Omental fat pad (tissue), 4 donors: ENCODE data around the gene CD58. TPM values are rescaled to one million over a fixed set of nuclear protein-coding genes. Genes with fewer than 3 reads are reported as not detected.
A peak's percentile ranks its signal among the peaks of the same experiment; 100 is the strongest.

Experiments
- ATAC-seq: fragments of 150-250 bp; one replicate; pipeline ENCODE4 v1.9.1; 2016; ENCODE audit warnings: mild to moderate bottlenecking, moderate library complexity; ENCODE audit not compliant: low FRiP score
- DNase-seq: peaks from one replicate; pipeline ENCODE4 v3.0.0-alpha.2; 2019; ENCODE audit warnings: low spot score
- total RNA-seq, 4 donors: library from RNA; depleted of rRNA; stranded (reverse); fragments of >200 nt; gene quantifications; one replicate each; pipeline ENCODE4 v1.1.0, GENCODE V29; 2016
- TF ChIP-seq, protein P1 (sequence below), 3 donors: fragments of 450-650 bp; IDR thresholded peaks; one replicate each; pipeline ENCODE4 v1.5.1; 2016 to 2017; ENCODE audit warnings: antibody characterized with exemption in 3 of 3, mild to moderate bottlenecking in 3 of 3, moderate library complexity in 2 of 3

CD58 gene
- total RNA-seq, 4 donors from 2014 or later: 23.8 to 53.4 (median 27.1) TPM

- peak; percentile 71 for ATAC-seq
- TF ChIP-seq, protein P1, sequence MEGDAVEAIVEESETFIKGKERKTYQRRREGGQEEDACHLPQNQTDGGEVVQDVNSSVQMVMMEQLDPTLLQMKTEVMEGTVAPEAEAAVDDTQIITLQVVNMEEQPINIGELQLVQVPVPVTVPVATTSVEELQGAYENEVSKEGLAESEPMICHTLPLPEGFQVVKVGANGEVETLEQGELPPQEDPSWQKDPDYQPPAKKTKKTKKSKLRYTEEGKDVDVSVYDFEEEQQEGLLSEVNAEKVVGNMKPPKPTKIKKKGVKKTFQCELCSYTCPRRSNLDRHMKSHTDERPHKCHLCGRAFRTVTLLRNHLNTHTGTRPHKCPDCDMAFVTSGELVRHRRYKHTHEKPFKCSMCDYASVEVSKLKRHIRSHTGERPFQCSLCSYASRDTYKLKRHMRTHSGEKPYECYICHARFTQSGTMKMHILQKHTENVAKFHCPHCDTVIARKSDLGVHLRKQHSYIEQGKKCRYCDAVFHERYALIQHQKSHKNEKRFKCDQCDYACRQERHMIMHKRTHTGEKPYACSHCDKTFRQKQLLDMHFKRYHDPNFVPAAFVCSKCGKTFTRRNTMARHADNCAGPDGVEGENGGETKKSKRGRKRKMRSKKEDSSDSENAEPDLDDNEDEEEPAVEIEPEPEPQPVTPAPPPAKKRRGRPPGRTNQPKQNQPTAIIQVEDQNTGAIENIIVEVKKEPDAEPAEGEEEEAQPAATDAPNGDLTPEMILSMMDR (IDR thresholded peaks at IDR 0.05): no peak
- no peak for DNase-seq
Measured at GRCh38 chr1:116508984-116509980, 61.5 kb downstream of the CD58 start.

DNA sequence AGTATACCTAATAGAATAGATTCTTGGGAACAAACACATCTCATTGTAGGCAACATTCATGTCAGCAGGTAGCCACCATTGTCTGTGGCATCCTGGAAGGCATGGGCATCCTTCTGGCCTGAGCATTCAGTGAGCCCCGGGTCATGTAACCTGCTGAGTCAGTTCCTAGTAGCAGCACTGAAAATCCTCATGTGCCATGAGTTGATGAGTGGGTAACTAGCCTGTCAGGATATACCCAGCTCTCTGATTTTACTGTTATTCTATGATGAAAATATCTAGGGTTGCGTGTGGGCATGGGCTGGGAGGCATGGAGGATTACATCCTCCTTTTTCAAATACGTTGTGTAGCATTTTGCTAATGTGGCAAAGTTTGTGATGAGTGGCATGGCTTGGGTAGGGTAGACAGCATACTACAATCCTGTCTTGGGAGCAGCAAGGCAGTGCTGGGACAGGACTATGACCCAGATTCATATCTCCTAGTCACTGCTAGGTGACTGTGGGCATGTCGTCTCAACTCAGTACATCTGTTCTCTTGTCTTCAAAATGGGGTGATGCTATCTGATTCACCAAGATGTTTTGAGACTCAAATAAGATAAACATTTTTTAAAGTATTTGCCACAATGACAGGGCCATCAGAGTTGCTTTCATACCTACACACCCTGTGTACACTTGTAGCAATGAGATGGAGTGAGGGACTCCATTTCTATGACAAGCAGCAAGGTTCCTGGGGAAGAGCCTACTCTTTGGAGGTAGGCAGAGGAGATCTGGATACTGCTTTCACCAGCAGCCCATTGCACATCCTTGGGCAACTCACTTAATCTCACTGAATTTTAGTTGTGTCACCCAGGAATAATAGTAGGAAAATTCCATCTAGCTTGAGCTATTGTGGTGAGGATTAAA is 62.5 kb downstream of the CD58 start:
- DNase-seq (no peak), ATAC-seq (no peak)
- TF ChIP-seq, protein P1 (IDR thresholded peaks at IDR 0.05): no peak

- ATAC-seq: no peak
- DNase-seq: no peak
Measured at GRCh38 chr1:116507631-116508030, 63.2 kb downstream of the CD58 start.

DNA sequence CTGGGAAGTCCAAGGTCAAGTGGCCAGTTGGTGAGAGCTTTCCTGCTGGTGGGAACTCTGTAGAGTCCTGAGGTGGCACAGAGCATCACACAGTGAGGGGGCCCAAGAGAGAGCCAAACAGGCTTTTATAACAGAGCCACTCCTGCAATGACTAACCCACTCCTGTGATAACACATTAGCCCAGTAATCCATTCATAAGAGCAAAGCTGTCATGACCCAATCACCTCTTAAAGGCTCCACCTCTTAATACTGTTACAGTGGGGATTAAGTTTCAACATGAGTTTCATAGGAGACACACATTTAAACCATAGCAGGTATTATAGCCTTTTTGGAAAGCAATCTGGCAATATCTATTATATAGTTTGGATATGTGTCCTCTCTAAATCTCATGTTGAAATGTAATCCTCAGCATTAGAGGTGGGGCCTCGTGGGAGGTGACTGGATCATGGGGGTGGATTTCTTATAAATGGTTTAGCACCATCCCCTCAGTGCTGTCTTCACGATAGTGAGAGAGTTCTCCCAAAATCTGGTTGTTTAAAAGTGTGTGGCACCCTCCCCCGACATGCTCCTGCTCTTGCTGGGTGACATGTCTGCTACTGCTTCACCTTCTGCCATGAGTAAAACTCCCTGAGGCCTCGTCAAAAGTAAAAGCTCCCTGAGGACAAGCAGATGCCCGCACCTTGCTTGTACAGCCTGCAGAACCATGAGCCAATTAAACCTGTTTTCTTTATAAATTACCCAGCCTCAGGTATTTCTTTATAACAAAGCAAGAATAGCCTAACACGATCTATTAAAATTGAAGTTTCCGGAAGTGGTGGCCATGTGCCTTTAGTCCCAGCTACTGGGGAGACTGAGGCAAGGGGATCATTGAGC is 64.5 kb downstream of the CD58 start:
- ATAC-seq (no peak), DNase-seq (no peak)
- TF ChIP-seq, protein P1 (IDR thresholded peaks at IDR 0.05): no peak

More at GRCh38 chr1:116507631-116508030, 63.2 kb downstream of the CD58 start:
- TF ChIP-seq, protein P1 (IDR thresholded peaks at IDR 0.05): no peak

- peak; percentile 34 for ATAC-seq
- TF ChIP-seq, protein P1 (IDR thresholded peaks at IDR 0.05): no peak
- no peak for DNase-seq
Measured at GRCh38 chr1:116504308-116505156, 66.3 kb downstream of the CD58 start.
